ENCODE measurements around the gene APBB1IP. TPM values are rescaled to one million over a fixed set of nuclear protein-coding genes. Genes with fewer than 3 reads are reported as not detected.
"Not testable (repeated sequence)": the region's sequence is repeated elsewhere in the genome, so short reads cannot be mapped to it uniquely, and the experiment has no call there.

The APBB1IP gene
- total RNA-seq, 1 experiment from 2014 or later, result not detected

- CTCF ChIA-PET, result interaction anchor here (0.5 to 0.6 kb wide), 2 partner anchors 250 to 743 kb away, joined by 3 to 8 read pairs; no protein-coding TSS in a partner anchor
- intact Hi-C loops (cut with micrococcal nuclease), result loop anchor here (2.0 kb wide), 1 partner anchor 276 kb away; no protein-coding TSS in a partner anchor
- ATAC-seq, result peak; percentile 92
Measured at GRCh38 chr10:26606389-26606877, 168.3 kb downstream of the APBB1IP start.

GRCh38 chr10:26612151-26612915 lies 174.2 kb downstream of the APBB1IP start:
- Histone ChIP-seq H3K4me3 (ENCODE audit: low read length) (no peak overlapping the region), H3K36me3 (ENCODE audit: low read depth, low read length) (no peaks in the 10 kb centered on the region), H3K9me3 (ENCODE audit: low read length) (no peaks in the 10 kb centered on the region), H3K27ac (ENCODE audit: low read length) (no peak overlapping the region), H3K4me2 (ENCODE audit: low read length) (no peak overlapping the region), H3K4me1 (ENCODE audit: insufficient read depth, low read length) (no peaks in the 10 kb centered on the region), H2AFZ (ENCODE audit: low read length) (no peak overlapping the region), H4K20me1 (ENCODE audit: low read length) (no peaks in the 10 kb centered on the region), H3K79me2 (ENCODE audit: low read length) (no peaks in the 10 kb centered on the region), H3K9ac (ENCODE audit: low read length) (no peak overlapping the region), H3K9me2 (replicated peaks; ENCODE audit: low read length) (no peaks in the 10 kb centered on the region), H3F3A (ENCODE audit: low read length, unreplicated experiment) (no peaks in the 10 kb centered on the region), H3K27me3 (ENCODE audit: low read length) (peaks cover 34% of the 10 kb centered on the region)
- POLR2A ChIA-PET (ENCODE audit: unreplicated experiment), result no interaction called here
- no peak for TF ChIP-seq CTCF (conservative IDR thresholded peaks at IDR 0.05; ENCODE audit: low read depth, low read length)
- no peak for TF ChIP-seq EZH2 (IDR thresholded peaks at IDR 0.05; ENCODE audit: low read length, unreplicated experiment)
- no peak for TF ChIP-seq EZH2phosphoT487 (IDR thresholded peaks at IDR 0.05; ENCODE audit: borderline replicate concordance, low read length)
- DNase-seq, result no peak
- no TSS peak for BruUV-seq (replicated peaks)
- intact Hi-C loops (cut with micrococcal nuclease), result no loop called here
- CTCF ChIA-PET, result no interaction called here
- ATAC-seq, result no peak

More at GRCh38 chr10:26606389-26606877, 168.3 kb downstream of the APBB1IP start:
- H3K9me2 ChIP-seq (replicated peaks; ENCODE audit: low read length); H3K27ac ChIP-seq (ENCODE audit: low read length); H4K20me1 ChIP-seq (ENCODE audit: low read length); BruUV-seq (replicated peaks); H3F3A ChIP-seq (ENCODE audit: low read length, unreplicated experiment); H3K79me2 ChIP-seq (ENCODE audit: low read length); POLR2A ChIA-PET (ENCODE audit: unreplicated experiment); H3K9me3 ChIP-seq (ENCODE audit: low read length); H2AFZ ChIP-seq (ENCODE audit: low read length); H3K4me1 ChIP-seq (ENCODE audit: insufficient read depth, low read length); H3K4me2 ChIP-seq (ENCODE audit: low read length); H3K36me3 ChIP-seq (ENCODE audit: low read depth, low read length); H3K9ac ChIP-seq (ENCODE audit: low read length); H3K4me3 ChIP-seq (ENCODE audit: low read length): not testable (repeated sequence)
- peak; percentile 52 for TF ChIP-seq CTCF (conservative IDR thresholded peaks at IDR 0.05; ENCODE audit: low read depth, low read length)
- peak; percentile 59 for DNase-seq
- H3K27me3 ChIP-seq (ENCODE audit: low read length), result peaks cover 17% of the 10 kb centered on the region

Other genes with a start within 250 kb of the APBB1IP start
- gene GAD2, start 221.6 kb upstream of the APBB1IP start, total RNA-seq (2014; rRNA removed), result not detected in 2 replicates

Data from PC-3 (cell line).